ENCODE results near the gene PSME1.

The PSME1 gene

GRCh38 chr14:24095271-24096068 is 40.5 kb upstream of the PSME1 start:
- Histone ChIP-seq H3K4me3 (replicated peaks; ENCODE audit: insufficient read depth, low read length) (peak overlapping the region; percentile 82), H3K27ac (replicated peaks) (peak overlapping the region; percentile 93), H3K27me3 (ENCODE audit: insufficient read depth, poor library complexity, severe bottlenecking) (no peaks in the 10 kb centered on the region)
- peak in 1 of 2 experiments; percentile 36 for DNase-seq (ENCODE audit: low read depth in 1 of 2, low spot score in 1 of 2)
- 0 out of 2 replicates have a peak, but pooled peaks have one; percentile 20 for TF ChIP-seq POLR2AphosphoS5 (IDR thresholded peaks at IDR 0.05; ENCODE audit: low read depth)
- no peak for TF ChIP-seq REST (IDR thresholded peaks at IDR 0.05; ENCODE audit: insufficient replicate concordance, low read depth)

GRCh38 chr14:24096545-24097181 is 39.3 kb upstream of the PSME1 start:
- DNase-seq (ENCODE audit: low read depth in 1 of 2, low spot score in 1 of 2): no peak
- Histone ChIP-seq H3K27me3 (ENCODE audit: insufficient read depth, poor library complexity, severe bottlenecking) (no peaks in the 10 kb centered on the region), H3K27ac (replicated peaks) (no peak overlapping the region), H3K4me3 (replicated peaks; ENCODE audit: insufficient read depth, low read length) (no peak overlapping the region)
- TF ChIP-seq SPI1 (IDR thresholded peaks at IDR 0.05; ENCODE audit: borderline replicate concordance, low read depth): no peak
- TF ChIP-seq GABPA (IDR thresholded peaks at IDR 0.05; ENCODE audit: low read depth): no peak
- no peak for TF ChIP-seq POLR2AphosphoS5 (IDR thresholded peaks at IDR 0.05; ENCODE audit: low read depth)
- TF ChIP-seq, protein P1, sequence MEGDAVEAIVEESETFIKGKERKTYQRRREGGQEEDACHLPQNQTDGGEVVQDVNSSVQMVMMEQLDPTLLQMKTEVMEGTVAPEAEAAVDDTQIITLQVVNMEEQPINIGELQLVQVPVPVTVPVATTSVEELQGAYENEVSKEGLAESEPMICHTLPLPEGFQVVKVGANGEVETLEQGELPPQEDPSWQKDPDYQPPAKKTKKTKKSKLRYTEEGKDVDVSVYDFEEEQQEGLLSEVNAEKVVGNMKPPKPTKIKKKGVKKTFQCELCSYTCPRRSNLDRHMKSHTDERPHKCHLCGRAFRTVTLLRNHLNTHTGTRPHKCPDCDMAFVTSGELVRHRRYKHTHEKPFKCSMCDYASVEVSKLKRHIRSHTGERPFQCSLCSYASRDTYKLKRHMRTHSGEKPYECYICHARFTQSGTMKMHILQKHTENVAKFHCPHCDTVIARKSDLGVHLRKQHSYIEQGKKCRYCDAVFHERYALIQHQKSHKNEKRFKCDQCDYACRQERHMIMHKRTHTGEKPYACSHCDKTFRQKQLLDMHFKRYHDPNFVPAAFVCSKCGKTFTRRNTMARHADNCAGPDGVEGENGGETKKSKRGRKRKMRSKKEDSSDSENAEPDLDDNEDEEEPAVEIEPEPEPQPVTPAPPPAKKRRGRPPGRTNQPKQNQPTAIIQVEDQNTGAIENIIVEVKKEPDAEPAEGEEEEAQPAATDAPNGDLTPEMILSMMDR (IDR thresholded peaks at IDR 0.05; ENCODE audit: insufficient read depth, low read length): no peak
- no peak for TF ChIP-seq REST (IDR thresholded peaks at IDR 0.05; ENCODE audit: insufficient replicate concordance, low read depth)

DNA sequence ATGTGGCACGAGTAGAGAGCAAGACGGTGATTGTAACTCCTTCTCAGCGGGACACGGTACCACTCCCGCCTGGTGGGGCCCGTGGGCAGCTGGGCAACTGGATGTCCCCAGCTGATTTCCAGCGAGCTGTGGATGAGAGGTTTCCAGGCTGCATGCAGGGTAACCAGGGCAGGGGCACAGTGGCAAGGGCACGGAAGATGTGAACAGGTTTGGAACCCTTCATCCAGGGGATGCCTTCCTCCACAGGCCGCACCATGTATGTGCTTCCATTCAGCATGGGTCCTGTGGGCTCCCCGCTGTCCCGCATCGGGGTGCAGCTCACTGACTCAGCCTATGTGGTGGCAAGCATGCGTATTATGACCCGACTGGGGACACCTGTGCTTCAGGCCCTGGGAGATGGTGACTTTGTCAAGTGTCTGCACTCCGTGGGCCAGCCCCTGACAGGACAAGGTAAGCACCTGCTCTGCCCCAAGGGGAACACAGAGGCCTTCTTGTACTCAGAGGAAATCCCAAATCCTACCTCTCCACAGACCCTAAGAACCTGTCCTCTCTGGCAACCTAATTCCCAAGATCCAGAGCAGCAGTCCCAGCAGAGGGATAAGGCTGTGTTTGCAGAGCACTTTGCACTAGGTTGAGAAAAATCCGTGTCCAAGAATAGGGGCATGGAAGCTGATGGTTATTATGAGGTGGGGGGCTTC is 37.6 kb upstream of the PSME1 start:
- TF ChIP-seq REST (IDR thresholded peaks at IDR 0.05; ENCODE audit: insufficient replicate concordance, low read depth): no peak
- TF ChIP-seq GABPA (IDR thresholded peaks at IDR 0.05; ENCODE audit: low read depth): no peak
- TF ChIP-seq, protein P1 (IDR thresholded peaks at IDR 0.05; ENCODE audit: insufficient read depth, low read length): no peak
- TF ChIP-seq POLR2AphosphoS5 (IDR thresholded peaks at IDR 0.05; ENCODE audit: low read depth): no peak
- TF ChIP-seq SPI1 (IDR thresholded peaks at IDR 0.05; ENCODE audit: borderline replicate concordance, low read depth): no peak
- Histone ChIP-seq H3K27me3 (ENCODE audit: insufficient read depth, poor library complexity, severe bottlenecking) (no peaks in the 10 kb centered on the region), H3K4me3 (replicated peaks; ENCODE audit: insufficient read depth, low read length) (no peak overlapping the region), H3K27ac (replicated peaks) (no peak overlapping the region)
- DNase-seq (ENCODE audit: low read depth in 1 of 2, low spot score in 1 of 2): no peak
